ENCODE measurements around the gene MYOD1. TPM values are rescaled to one million over a fixed set of nuclear protein-coding genes. Genes with fewer than 3 reads are reported as not detected.

The MYOD1 gene
- total RNA-seq, 4 donors from 2014 or later = not detected

GRCh38 chr11:17694494-17695110, 24.8 kb upstream of the MYOD1 start:
- no peak for TF ChIP-seq CTCF (IDR thresholded peaks at IDR 0.05)
- no peak for DNase-seq (ENCODE audit: low spot score)
- no peak for ATAC-seq (ENCODE audit: low FRiP score)

- DNase-seq (ENCODE audit: low spot score) (no peak), ATAC-seq (ENCODE audit: low FRiP score) (no peak)
- TF ChIP-seq CTCF (IDR thresholded peaks at IDR 0.05) = no peak
Measured at GRCh38 chr11:17695454-17696441, 23.6 kb upstream of the MYOD1 start.

DNA sequence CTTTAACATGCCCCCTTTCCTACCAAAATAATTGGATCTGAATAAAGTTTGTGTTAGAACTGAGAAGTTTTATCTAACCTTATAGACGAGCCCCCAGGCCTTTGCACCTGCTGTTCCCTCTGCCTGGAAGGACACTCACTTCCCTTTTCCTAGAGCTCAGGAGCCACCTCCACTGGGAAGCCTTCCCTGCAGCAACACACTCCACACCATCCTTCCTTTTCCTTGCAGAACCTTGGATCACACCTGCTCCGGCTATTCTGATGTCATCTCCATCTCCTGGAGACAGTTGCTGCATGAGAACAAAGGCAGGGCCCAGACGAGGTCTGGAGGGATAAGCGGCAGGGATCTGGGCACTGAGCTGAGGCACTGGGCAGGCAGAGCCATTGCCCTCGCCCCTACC, 22.6 kb upstream of the MYOD1 start:
- ATAC-seq (ENCODE audit: low FRiP score) (no peak), DNase-seq (ENCODE audit: low spot score) (no peak)
- TF ChIP-seq CTCF (IDR thresholded peaks at IDR 0.05) = no peak

DNA sequence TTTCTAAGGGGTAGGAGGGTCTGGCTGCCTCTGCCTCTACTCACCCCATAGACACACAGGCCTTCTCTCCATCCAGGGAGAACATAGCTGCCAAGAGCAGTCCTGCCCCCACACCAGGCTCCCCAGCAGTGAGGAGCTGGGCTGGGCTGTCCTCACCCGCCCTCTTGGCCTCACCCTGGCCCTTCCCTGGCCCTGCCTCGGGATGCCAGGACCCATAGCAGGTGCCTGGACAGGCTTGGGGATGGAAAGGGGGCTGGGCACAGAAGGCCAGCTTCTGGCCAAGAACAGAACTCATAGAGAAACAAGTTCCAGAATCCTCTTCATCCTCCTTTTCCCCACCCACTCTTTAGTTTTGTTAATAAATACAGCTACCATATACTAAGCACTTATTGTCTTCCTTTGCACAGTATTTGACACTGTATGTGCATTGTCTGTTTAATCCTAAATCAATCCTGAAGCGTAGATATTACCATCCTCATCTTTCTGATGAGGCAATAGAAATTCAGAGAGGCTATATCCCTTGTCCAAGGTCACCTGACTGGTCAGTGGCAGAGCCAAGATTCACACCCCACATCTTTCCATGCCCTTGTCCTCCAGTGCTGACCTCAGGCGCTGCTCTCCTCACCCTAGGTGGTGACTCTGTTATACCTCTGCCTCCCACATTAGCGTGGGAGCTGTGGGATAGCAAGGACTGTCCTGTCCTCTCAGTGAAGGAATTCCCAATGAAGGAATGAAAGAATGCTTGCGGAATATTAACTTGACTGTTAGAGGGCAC, 22.0 kb upstream of the MYOD1 start:
- ATAC-seq (ENCODE audit: low FRiP score) (no peak), DNase-seq (ENCODE audit: low spot score) (no peak)
- no peak for TF ChIP-seq CTCF (IDR thresholded peaks at IDR 0.05)

GRCh38 chr11:17699147-17700114, 19.9 kb upstream of the MYOD1 start:
- no peak for ATAC-seq (ENCODE audit: low FRiP score)
- no peak for DNase-seq (ENCODE audit: low spot score)
- no peak for TF ChIP-seq CTCF (IDR thresholded peaks at IDR 0.05)

DNA sequence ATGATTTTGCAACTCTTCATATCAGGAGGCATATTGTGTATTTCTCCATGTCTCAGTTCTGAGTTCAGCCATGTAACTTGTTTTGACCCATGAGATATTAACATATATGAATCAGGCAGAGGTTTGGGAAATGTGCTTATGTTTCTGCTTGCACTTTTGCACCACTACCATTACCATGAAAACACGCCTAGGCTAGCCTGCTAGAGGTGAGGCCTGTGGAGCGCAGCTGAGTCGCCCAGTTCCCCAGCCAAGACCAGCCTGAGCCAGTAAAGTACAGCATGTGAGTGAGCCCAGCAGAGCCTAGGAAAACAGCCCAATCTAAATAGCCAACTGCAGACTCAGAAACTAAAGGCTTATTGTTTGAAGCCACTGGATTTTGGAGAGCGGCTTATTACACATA, 18.4 kb upstream of the MYOD1 start:
- DNase-seq (ENCODE audit: low spot score) = no peak
- ATAC-seq (ENCODE audit: low FRiP score) = no peak
- TF ChIP-seq CTCF (IDR thresholded peaks at IDR 0.05) = no peak
